Nephron (organoid): ENCODE results near the gene FAAP100.

Experiments
- H3K27ac Mint-ChIP-seq, 3 experiments: 2 replicates each; pipeline ENCODE4 v1.8.0; 2020; ENCODE audit warnings: mixed read lengths in 3 of 3, mild to moderate bottlenecking in 2 of 3, moderate library complexity in 1 of 3
- H3K27me3 Mint-ChIP-seq: 2 replicates; pipeline ENCODE4 v1.8.0; 2021; ENCODE audit warnings: low read depth, mild to moderate bottlenecking, moderate library complexity, mixed read lengths
- H3K36me3 Mint-ChIP-seq: 2 replicates; pipeline ENCODE4 v1.8.0; 2020; ENCODE audit warnings: low read depth, mixed read lengths
- H3K4me1 Mint-ChIP-seq: 2 replicates; pipeline ENCODE4 v1.8.0; 2020; ENCODE audit warnings: mixed read lengths
- H3K4me3 Mint-ChIP-seq, 3 experiments: 2 replicates each; pipeline ENCODE4 v1.8.0; 2020; ENCODE audit warnings: mild to moderate bottlenecking in 3 of 3, mixed read lengths in 3 of 3, moderate library complexity in 2 of 3
- H3K9me3 Mint-ChIP-seq: 2 replicates; pipeline ENCODE4 v1.8.0; 2020; ENCODE audit warnings: mixed read lengths
- TF ChIP-seq, protein P1 (sequence below), 3 experiments: fragments of 200-600 bp; sonication (generic); IDR thresholded peaks; one replicate each; pipeline ENCODE4 v1.5.0; 2021; ENCODE audit warnings: antibody characterized with exemption in 3 of 3; ENCODE audit not compliant: unreplicated experiment in 3 of 3

FAAP100 gene

GRCh38 chr17:81528651-81529436, 23.3 kb downstream of the FAAP100 start:
- Mint-ChIP-seq H3K4me3 (no peak overlapping the region), H3K36me3 (no peaks in the 10 kb centered on the region), H3K4me1 (no peaks in the 10 kb centered on the region), H3K9me3 (no peaks in the 10 kb centered on the region), H3K27me3 (peaks cover 7% of the 10 kb centered on the region), H3K27ac (no peak overlapping the region)
- TF ChIP-seq, protein P1, sequence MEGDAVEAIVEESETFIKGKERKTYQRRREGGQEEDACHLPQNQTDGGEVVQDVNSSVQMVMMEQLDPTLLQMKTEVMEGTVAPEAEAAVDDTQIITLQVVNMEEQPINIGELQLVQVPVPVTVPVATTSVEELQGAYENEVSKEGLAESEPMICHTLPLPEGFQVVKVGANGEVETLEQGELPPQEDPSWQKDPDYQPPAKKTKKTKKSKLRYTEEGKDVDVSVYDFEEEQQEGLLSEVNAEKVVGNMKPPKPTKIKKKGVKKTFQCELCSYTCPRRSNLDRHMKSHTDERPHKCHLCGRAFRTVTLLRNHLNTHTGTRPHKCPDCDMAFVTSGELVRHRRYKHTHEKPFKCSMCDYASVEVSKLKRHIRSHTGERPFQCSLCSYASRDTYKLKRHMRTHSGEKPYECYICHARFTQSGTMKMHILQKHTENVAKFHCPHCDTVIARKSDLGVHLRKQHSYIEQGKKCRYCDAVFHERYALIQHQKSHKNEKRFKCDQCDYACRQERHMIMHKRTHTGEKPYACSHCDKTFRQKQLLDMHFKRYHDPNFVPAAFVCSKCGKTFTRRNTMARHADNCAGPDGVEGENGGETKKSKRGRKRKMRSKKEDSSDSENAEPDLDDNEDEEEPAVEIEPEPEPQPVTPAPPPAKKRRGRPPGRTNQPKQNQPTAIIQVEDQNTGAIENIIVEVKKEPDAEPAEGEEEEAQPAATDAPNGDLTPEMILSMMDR (IDR thresholded peaks at IDR 0.05; ENCODE audit: unreplicated experiment in 3 of 3): no peak

GRCh38 chr17:81528384-81528650, 23.8 kb downstream of the FAAP100 start:
- Mint-ChIP-seq H3K4me1 (peaks cover 2% of the 10 kb centered on the region), H3K27me3 (peaks cover 5% of the 10 kb centered on the region), H3K36me3 (no peaks in the 10 kb centered on the region), H3K9me3 (no peaks in the 10 kb centered on the region), H3K4me3 (no peak overlapping the region), H3K27ac (no peak overlapping the region)
- TF ChIP-seq, protein P1 (IDR thresholded peaks at IDR 0.05; ENCODE audit: unreplicated experiment in 3 of 3): no peak

DNA sequence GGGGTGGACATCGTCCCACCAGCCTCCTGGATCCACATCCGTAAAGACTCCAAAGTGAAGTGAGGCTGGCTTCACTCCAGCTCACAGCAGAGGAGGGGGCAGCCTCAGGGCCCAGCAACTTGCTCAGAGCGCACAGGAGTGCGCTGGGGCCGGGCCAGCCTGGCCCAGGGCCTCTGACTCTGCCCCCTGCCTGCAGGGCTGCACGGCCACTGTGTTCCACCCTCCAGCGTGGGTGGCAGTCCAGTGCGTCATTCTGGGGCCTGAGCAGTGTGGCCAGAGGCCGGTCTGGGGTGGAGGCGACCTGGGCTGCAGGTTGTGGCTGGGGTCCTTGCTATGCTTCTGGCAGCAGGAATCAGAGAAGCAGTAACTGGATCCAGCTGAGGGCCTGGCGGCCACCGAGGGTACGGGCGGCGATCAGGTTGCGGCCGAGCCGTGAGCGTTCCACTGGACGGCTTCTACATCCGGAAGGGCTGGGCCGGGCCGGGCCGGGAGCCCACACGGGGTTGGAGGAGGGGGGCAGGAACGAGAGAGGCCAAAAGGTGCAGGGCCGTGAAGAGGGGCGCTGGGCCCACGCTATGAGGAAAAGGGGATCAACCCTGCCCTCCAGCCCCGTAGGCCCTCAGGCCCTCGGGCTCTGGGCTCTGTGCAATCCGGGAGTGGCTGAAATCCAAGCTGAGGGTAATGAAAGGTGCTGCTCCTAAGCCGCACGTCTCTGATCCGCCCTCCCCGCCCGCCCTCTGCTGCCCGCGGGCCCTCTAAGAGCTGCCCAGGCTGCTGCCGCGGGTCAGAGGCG, 24.4 kb downstream of the FAAP100 start, which contains the start of gene FSCN2:
TSS of gene FSCN2 (plus strand) at position 787 of the 793 bp plus-strand sequence. CDS start 155 bp downstream, outside the sequence.
- no peaks in the 10 kb centered on the region for H3K9me3 Mint-ChIP-seq
- no peak within 1 kb of the TSS for H3K27ac Mint-ChIP-seq
- H3K36me3 Mint-ChIP-seq: no peaks in the 10 kb centered on the region
- peaks cover 7% of the 10 kb centered on the region for H3K4me1 Mint-ChIP-seq
- peaks cover 8% of the 10 kb centered on the region for H3K27me3 Mint-ChIP-seq
- TF ChIP-seq, protein P1 (IDR thresholded peaks at IDR 0.05; ENCODE audit: unreplicated experiment in 3 of 3): no peak
- H3K4me3 Mint-ChIP-seq: no peak within 1 kb of the TSS

DNA sequence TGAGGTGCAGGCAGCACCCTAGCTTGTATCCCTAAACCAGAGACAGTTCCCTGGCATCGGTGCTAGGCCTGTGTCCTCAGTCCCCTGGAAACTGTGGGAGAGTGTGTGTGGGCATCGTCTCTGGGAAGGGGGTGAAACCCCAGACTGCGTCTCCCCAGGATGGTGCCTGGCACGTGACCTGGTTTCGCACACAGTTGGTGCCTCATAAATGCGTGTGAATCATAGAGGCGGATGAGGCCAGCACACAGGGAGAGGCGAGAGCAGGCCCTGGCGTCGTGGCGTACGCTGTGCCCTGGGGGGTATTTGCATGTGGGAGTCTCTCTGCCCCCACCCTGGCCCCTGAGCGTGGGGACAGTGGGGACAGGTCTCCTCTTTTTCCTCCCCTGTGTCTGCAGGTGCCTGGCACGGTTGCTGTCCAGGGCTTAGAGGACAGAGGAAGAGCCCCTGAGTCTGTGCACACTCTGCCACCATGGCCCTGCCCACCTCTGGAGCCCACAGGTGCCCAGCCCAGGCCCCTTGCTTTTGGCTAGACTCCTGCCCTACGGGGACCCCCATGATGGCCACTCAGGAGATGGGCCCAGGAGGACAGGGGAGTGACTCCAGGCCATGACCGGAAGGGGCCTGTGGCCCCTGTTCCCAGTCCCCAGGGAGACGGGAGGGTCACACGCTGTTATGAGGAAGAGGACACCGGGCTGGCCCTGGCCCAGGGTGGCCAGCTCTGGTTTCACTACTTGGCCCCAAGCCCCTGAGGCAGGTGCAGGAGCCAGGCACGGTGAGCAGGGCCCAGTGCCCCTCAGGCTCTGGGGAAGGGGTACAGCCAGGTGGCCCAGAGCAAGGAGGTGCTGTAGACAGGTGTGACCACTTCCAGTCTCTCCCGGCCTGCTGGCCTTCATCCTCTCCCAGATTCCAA, 25.2 kb downstream of the FAAP100 start:
- Mint-ChIP-seq H3K27ac (no peak overlapping the region), H3K9me3 (no peaks in the 10 kb centered on the region), H3K36me3 (no peaks in the 10 kb centered on the region), H3K4me3 (no peak overlapping the region), H3K27me3 (peaks cover 13% of the 10 kb centered on the region), H3K4me1 (peaks cover 13% of the 10 kb centered on the region)
- TF ChIP-seq, protein P1 (IDR thresholded peaks at IDR 0.05; ENCODE audit: unreplicated experiment in 3 of 3): no peak

GRCh38 chr17:81524865-81525159, 27.3 kb downstream of the FAAP100 start:
- TF ChIP-seq, protein P1 (IDR thresholded peaks at IDR 0.05; ENCODE audit: unreplicated experiment in 3 of 3): no peak

More at GRCh38 chr17:81524865-81525159, 27.3 kb downstream of the FAAP100 start:
- Mint-ChIP-seq H3K4me1 (peaks cover 25% of the 10 kb centered on the region), H3K27me3 (peaks cover 21% of the 10 kb centered on the region), H3K36me3 (no peaks in the 10 kb centered on the region), H3K27ac (no peak overlapping the region), H3K4me3 (peak overlapping the region in 1 of 3 experiments; percentile 45), H3K9me3 (no peaks in the 10 kb centered on the region)
